Stomach (tissue), 4 donors: ENCODE results near the gene FOXA2.
"Not testable (repeated sequence)": the region's sequence is repeated elsewhere in the genome, so short reads cannot be mapped to it uniquely, and the experiment has no call there.

Experiments
- CTCF ChIP-seq, 7 experiments: fragments of 450-650 bp in 4 of 7; fragments of 200-600 bp in 3 of 7; sonication (generic) in 3 of 7; IDR thresholded peaks; one replicate each; pipeline ENCODE4 v1.5.1; 2016 to 2019; ENCODE audit warnings: antibody characterized with exemption in 7 of 7, control low read depth in 2 of 7, mild to moderate bottlenecking in 1 of 7
- EP300 ChIP-seq: sonication (generic); formaldehyde crosslinking; IDR thresholded peaks from one replicate; pipeline ENCODE4 v1.6.1; 2017; ENCODE audit warnings: antibody characterized with exemption
- POLR2A ChIP-seq, 4 donors: fragments of 450-650 bp; IDR thresholded peaks; one replicate each; pipeline ENCODE4 v1.6.1; 2016; ENCODE audit warnings: antibody characterized with exemption in 4 of 4, control low read depth in 2 of 4, mild to moderate bottlenecking in 1 of 4, moderate library complexity in 1 of 4
- POLR2AphosphoS5 ChIP-seq, 3 donors: sonication (generic); formaldehyde crosslinking; IDR thresholded peaks; one replicate each; pipeline ENCODE4 v1.6.1; 2016; ENCODE audit warnings: antibody characterized with exemption in 3 of 3

GRCh38 chr20:22550514-22550913 lies 33.9 kb downstream of the FOXA2 start:
- not testable (repeated sequence) for TF ChIP-seq CTCF (IDR thresholded peaks at IDR 0.05); EP300; POLR2AphosphoS5 (IDR thresholded peaks at IDR 0.05); POLR2A (IDR thresholded peaks at IDR 0.05)
